GM19099 (cell line): ENCODE results near the gene BDKRB2.

Source experiments
- POLR2A ChIP-seq: IDR thresholded peaks from 3 replicates; pipeline ENCODE4 v1.6.1; 2011; ENCODE audit warnings: low read depth; ENCODE audit not compliant: insufficient read length; ENCODE audit errors: extremely low read depth

BDKRB2 gene

GRCh38 chr14:96242126-96242525, 37.5 kb downstream of the BDKRB2 start:
- TF ChIP-seq POLR2A, result no peak

GRCh38 chr14:96243785-96244184, 39.1 kb downstream of the BDKRB2 start:
- no peak for TF ChIP-seq POLR2A

- no peak for TF ChIP-seq POLR2A
Measured at GRCh38 chr14:96245710-96246538, 41.3 kb downstream of the BDKRB2 start.

- TF ChIP-seq POLR2A, result no peak
Measured at GRCh38 chr14:96246539-96246847, 41.9 kb downstream of the BDKRB2 start.

GRCh38 chr14:96247031-96247430, 42.4 kb downstream of the BDKRB2 start:
- no peak for TF ChIP-seq POLR2A

GRCh38 chr14:96249029-96249428, 44.4 kb downstream of the BDKRB2 start:
- TF ChIP-seq POLR2A, result no peak

- TF ChIP-seq POLR2A, result no peak
Measured at GRCh38 chr14:96250485-96250884, 45.8 kb downstream of the BDKRB2 start.

- TF ChIP-seq POLR2A, result no peak
Measured at GRCh38 chr14:96251656-96252155, 47.1 kb downstream of the BDKRB2 start.

GRCh38 chr14:96252323-96252998, 47.8 kb downstream of the BDKRB2 start:
- TF ChIP-seq POLR2A, result no peak

- no peak for TF ChIP-seq POLR2A
Measured at GRCh38 chr14:96252999-96253539, 48.4 kb downstream of the BDKRB2 start.

GRCh38 chr14:96254687-96255086, 50.0 kb downstream of the BDKRB2 start:
- no peak for TF ChIP-seq POLR2A

GRCh38 chr14:96255501-96256366, 51.1 kb downstream of the BDKRB2 start, which contains the start of gene BDKRB1:
TSS of gene BDKRB1 (plus strand) at chr14:96256210. CDS start at chr14:96263683, 7,473 bp downstream.
- TF ChIP-seq POLR2A, result no peak

GRCh38 chr14:96256407-96256806, 51.8 kb downstream of the BDKRB2 start:
- TF ChIP-seq POLR2A, result no peak

- no peak for TF ChIP-seq POLR2A
Measured at GRCh38 chr14:96257056-96257455, 52.4 kb downstream of the BDKRB2 start.

- no peak for TF ChIP-seq POLR2A
Measured at GRCh38 chr14:96257900-96258299, 53.3 kb downstream of the BDKRB2 start.
